ENCODE measurements around the gene VPS13A. TPM values are rescaled to one million over a fixed set of nuclear protein-coding genes. Genes with fewer than 3 reads are reported as not detected.

Gene VPS13A
- total and polyA plus RNA-seq, 2 of the 13 experiments (the other 11 are each of a cell fraction or from before 2014, with no cell fraction given), result 20.4 to 20.7 TPM

DNA sequence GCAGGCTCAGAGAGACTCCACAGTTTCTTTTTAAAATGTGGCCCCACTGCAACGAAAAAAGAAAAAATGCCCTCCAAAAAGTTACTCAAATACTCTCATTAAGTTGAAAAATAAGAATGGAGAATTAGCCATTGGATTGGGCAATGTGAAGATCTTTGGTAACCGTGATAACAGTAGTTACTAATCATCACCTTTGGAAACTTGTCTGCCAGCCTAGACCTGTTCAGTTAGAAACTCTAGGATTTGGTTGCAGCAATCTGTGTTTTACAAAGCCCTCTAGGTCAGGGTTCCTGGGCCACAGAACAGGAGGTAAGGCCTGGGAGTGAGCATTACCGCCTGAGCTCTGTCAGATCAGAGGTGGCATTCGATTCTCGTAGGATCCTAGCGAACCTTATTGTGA lies 34.2 kb downstream of the VPS13A start:
- Histone ChIP-seq H3K27ac (ENCODE audit: extremely low read length, insufficient read depth, low read length) (no peak overlapping the region), H4K20me1 (ENCODE audit: insufficient read depth, low read length) (0 out of 2 replicates have a peak, but pooled peaks cover 2% of the 10 kb centered on the region), H3K4me1 (ENCODE audit: insufficient read depth, low read length) (peaks cover 13% of the 10 kb centered on the region), H3K9me3 (ENCODE audit: low read length) (no peaks in the 10 kb centered on the region), H2AFZ (ENCODE audit: low read length) (no peak overlapping the region), H3K79me2 (ENCODE audit: insufficient read depth, low read length) (no peaks in the 10 kb centered on the region), H3K36me3 (replicated peaks in 1 of 2; ENCODE audit: control insufficient read depth in 1 of 2, insufficient read depth in 2 of 2, low read length in 2 of 2) (peaks cover 7 to 34% of the 10 kb centered on the region in 2 experiments; a peak in 3 of 5 replicates), H3K9ac (ENCODE audit: insufficient read depth, low read depth, low read length) (no peak overlapping the region), H3K27me3 (ENCODE audit: control insufficient read depth in 1 of 2, insufficient read depth in 2 of 2, low read length in 2 of 2) (no peaks in the 10 kb centered on the region), H3K4me3 (replicated peaks in 1 of 3; ENCODE audit: insufficient read depth in 1 of 3, low read depth in 2 of 3, low read length in 3 of 3) (no peak overlapping the region), H3K4me2 (ENCODE audit: low read depth, low read length) (no peak overlapping the region)
- ChIA-PET POLR2A (no interaction called here), CTCF (ENCODE audit: low intra/inter-chr PET ratio, low total read pairs) (no interaction called here)
- 96% methylated on average over 6 of the region's 6 CpGs for WGBS (ENCODE audit: low lambda C conversion rate)
- in situ Hi-C loops (cut with HindIII; ENCODE audit: extremely low pct_ligation_motif_present, low pct_unique_long_range_greater_than_20kb) (loop anchor here (5.0 kb wide), 1 partner anchor 39 kb away; no protein-coding TSS in a partner anchor), intact Hi-C loops (cut with micrococcal nuclease; ENCODE audit: unreplicated experiment) (no loop called here)
- ATAC-seq (no peak), DNase-seq (ENCODE audit: low spot score) (no peak), FAIRE-seq (no peak)
- no peak for TF ChIP-seq SMARCE1 (IDR thresholded peaks at IDR 0.05; ENCODE audit: borderline replicate concordance)
- TF ChIP-seq THYN1 (CRISPR knock-in tag; IDR thresholded peaks at IDR 0.05; ENCODE audit: borderline replicate concordance, low read depth), result no peak
- TF ChIP-seq ZNF724P (CRISPR knock-in tag; IDR thresholded peaks at IDR 0.05; ENCODE audit: borderline replicate concordance), result no peak
- TF ChIP-seq RELA (CRISPR knock-in tag; IDR thresholded peaks at IDR 0.05), result no peak
- no peak for TF ChIP-seq RFX3 (CRISPR knock-in tag; IDR thresholded peaks at IDR 0.05)
- TF ChIP-seq HES4 (CRISPR knock-in tag; IDR thresholded peaks at IDR 0.05; ENCODE audit: borderline replicate concordance), result no peak
- TF ChIP-seq PHF20 (CRISPR knock-in tag; IDR thresholded peaks at IDR 0.05), result no peak
- TF ChIP-seq ZNF614 (CRISPR knock-in tag; IDR thresholded peaks at IDR 0.05; ENCODE audit: borderline replicate concordance), result no peak
- BruUV-seq (replicated peaks), result no TSS peak

DNA sequence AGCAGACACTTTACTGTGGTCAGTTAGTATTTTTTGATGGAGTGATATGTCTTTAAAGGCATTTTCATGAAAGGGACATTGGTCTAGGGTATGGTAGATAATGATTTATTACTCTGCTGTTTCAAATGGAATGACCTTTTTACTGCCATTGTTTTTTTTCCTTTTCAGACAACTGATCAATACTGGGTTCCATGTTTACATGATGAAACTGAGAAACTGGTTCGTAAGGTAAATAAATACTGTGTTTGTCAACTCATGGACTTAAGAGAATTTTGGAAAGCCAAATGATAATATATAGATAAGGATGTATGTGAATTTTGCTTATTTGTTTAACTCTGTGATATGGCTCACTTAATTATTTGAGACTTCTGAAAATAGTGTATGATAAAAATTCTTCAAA lies 35.5 kb downstream of the VPS13A start:
- H3K27me3 ChIP-seq (ENCODE audit: control insufficient read depth in 1 of 2, insufficient read depth in 2 of 2, low read length in 2 of 2), result no peaks in the 10 kb centered on the region
- CTCF ChIA-PET (ENCODE audit: low intra/inter-chr PET ratio, low total read pairs), result no interaction called here
- H3K4me2 ChIP-seq (ENCODE audit: low read depth, low read length), result no peak overlapping the region
- no TSS peak for BruUV-seq (replicated peaks)
- FAIRE-seq (no peak), DNase-seq (ENCODE audit: low spot score) (no peak), ATAC-seq (no peak)
- no peak overlapping the region for H2AFZ ChIP-seq (ENCODE audit: low read length)
- no peaks in the 10 kb centered on the region for H3K79me2 ChIP-seq (ENCODE audit: insufficient read depth, low read length)
- intact Hi-C loops (cut with micrococcal nuclease; ENCODE audit: unreplicated experiment) (no loop called here), in situ Hi-C loops (cut with HindIII; ENCODE audit: extremely low pct_ligation_motif_present, low pct_unique_long_range_greater_than_20kb) (loop anchor here (5.0 kb wide), 1 partner anchor 40 kb away; no protein-coding TSS in a partner anchor)
- POLR2A ChIA-PET, result no interaction called here
- H3K36me3 ChIP-seq (replicated peaks in 1 of 2; ENCODE audit: control insufficient read depth in 1 of 2, insufficient read depth in 2 of 2, low read length in 2 of 2), result peaks cover 5 to 34% of the 10 kb centered on the region in 2 experiments; a peak in 3 of 5 replicates
- H3K9ac ChIP-seq (ENCODE audit: insufficient read depth, low read depth, low read length), result no peak overlapping the region
- no peak overlapping the region for H3K4me3 ChIP-seq (replicated peaks in 1 of 3; ENCODE audit: insufficient read depth in 1 of 3, low read depth in 2 of 3, low read length in 3 of 3)
- H3K27ac ChIP-seq (ENCODE audit: extremely low read length, insufficient read depth, low read length), result no peak overlapping the region
- 0 out of 2 replicates have a peak, but pooled peaks cover 2% of the 10 kb centered on the region for H4K20me1 ChIP-seq (ENCODE audit: insufficient read depth, low read length)
- H3K4me1 ChIP-seq (ENCODE audit: insufficient read depth, low read length), result peaks cover 13% of the 10 kb centered on the region
- 74% methylated on average over 1 of the region's 1 CpG for WGBS (ENCODE audit: low lambda C conversion rate)
- no peaks in the 10 kb centered on the region for H3K9me3 ChIP-seq (ENCODE audit: low read length)
- TF ChIP-seq ZNF451 (CRISPR knock-in tag; IDR thresholded peaks at IDR 0.05), result no peak
- TF ChIP-seq SOX6 (IDR thresholded peaks at IDR 0.05), result no peak
- TF ChIP-seq SOX6 (CRISPR knock-in tag; IDR thresholded peaks at IDR 0.05), result peak; percentile 26; the same call in 1 of the 2 replicates
- TF ChIP-seq, protein P1, sequence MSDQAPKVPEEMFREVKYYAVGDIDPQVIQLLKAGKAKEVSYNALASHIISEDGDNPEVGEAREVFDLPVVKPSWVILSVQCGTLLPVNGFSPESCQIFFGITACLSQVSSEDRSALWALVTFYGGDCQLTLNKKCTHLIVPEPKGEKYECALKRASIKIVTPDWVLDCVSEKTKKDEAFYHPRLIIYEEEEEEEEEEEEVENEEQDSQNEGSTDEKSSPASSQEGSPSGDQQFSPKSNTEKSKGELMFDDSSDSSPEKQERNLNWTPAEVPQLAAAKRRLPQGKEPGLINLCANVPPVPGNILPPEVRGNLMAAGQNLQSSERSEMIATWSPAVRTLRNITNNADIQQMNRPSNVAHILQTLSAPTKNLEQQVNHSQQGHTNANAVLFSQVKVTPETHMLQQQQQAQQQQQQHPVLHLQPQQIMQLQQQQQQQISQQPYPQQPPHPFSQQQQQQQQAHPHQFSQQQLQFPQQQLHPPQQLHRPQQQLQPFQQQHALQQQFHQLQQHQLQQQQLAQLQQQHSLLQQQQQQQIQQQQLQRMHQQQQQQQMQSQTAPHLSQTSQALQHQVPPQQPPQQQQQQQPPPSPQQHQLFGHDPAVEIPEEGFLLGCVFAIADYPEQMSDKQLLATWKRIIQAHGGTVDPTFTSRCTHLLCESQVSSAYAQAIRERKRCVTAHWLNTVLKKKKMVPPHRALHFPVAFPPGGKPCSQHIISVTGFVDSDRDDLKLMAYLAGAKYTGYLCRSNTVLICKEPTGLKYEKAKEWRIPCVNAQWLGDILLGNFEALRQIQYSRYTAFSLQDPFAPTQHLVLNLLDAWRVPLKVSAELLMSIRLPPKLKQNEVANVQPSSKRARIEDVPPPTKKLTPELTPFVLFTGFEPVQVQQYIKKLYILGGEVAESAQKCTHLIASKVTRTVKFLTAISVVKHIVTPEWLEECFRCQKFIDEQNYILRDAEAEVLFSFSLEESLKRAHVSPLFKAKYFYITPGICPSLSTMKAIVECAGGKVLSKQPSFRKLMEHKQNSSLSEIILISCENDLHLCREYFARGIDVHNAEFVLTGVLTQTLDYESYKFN (CRISPR knock-in tag; conservative IDR thresholded peaks at IDR 0.05), result peak; percentile 39; the same call in 1 of the 2 replicates
- peak; percentile 23; the same call in 1 of the 2 replicates for TF ChIP-seq RARA (CRISPR knock-in tag; IDR thresholded peaks at IDR 0.05)
- TF ChIP-seq ZNF3 (CRISPR knock-in tag; IDR thresholded peaks at IDR 0.05), result no peak
- no peak for TF ChIP-seq DMAP1 (CRISPR knock-in tag; IDR thresholded peaks at IDR 0.05)
- TF ChIP-seq FOXP1 (IDR thresholded peaks at IDR 0.05), result no peak
- TF ChIP-seq FOXP1 (CRISPR knock-in tag; IDR thresholded peaks at IDR 0.05), result peak; percentile 86
- peak; percentile 56; the same call in 1 of the 2 replicates for TF ChIP-seq FOXA3 (CRISPR knock-in tag; IDR thresholded peaks at IDR 0.05)
- peak; percentile 59; the same call in 1 of the 2 replicates for TF ChIP-seq GATAD2A (CRISPR knock-in tag; IDR thresholded peaks at IDR 0.05)
- no peak for TF ChIP-seq RBAK (CRISPR knock-in tag; IDR thresholded peaks at IDR 0.05)

Data from HepG2 (cell line).